Neural cell (in vitro differentiated cells): ENCODE results near the gene DMRT2. TPM values are rescaled to one million over a fixed set of nuclear protein-coding genes. Genes with fewer than 3 reads are reported as not detected.
A peak's percentile ranks its signal among the peaks of the same experiment; 100 is the strongest.

Source experiments
- H2AFZ ChIP-seq: fragments of 200-600, 300-800 bp; sonication (generic), shearing (Covaris generic); 2 replicates; pipeline ENCODE4 v1.6.0; 2014; ENCODE audit warnings: low read depth, mild to moderate bottlenecking, antibody characterized with exemption, low read length, moderate library complexity
- H3F3A ChIP-seq: fragments of 200-600 bp; shearing (Covaris generic); 2 replicates; pipeline ENCODE4 v1.6.1; 2016; ENCODE audit warnings: mild to moderate bottlenecking, moderate library complexity, mixed read lengths, antibody characterized with exemption, low read length; ENCODE audit not compliant: insufficient read depth, poor library complexity, severe bottlenecking
- H3K27ac ChIP-seq: fragments of 200-600, 300-800 bp; sonication (generic), shearing (Covaris generic); 2 replicates; pipeline ENCODE4 v1.5.1; 2014; ENCODE audit warnings: mild to moderate bottlenecking, low read length, moderate library complexity
- H3K27me3 ChIP-seq: fragments of 300-800, 200-600 bp; sonication (generic), shearing (Covaris generic); 2 replicates; pipeline ENCODE4 v1.6.0; 2014; ENCODE audit warnings: mild to moderate bottlenecking, low read depth, low read length, moderate library complexity; ENCODE audit not compliant: insufficient read depth
- H3K36me3 ChIP-seq: fragments of 300-800, 200-600 bp; sonication (generic), shearing (Covaris generic); 2 replicates; pipeline ENCODE4 v1.5.1; 2014; ENCODE audit warnings: mild to moderate bottlenecking, antibody characterized with exemption, low read length, moderate library complexity; ENCODE audit not compliant: insufficient read depth
- H3K4me2 ChIP-seq: fragments of 300-800, 200-600 bp; sonication (generic), shearing (Covaris generic); 2 replicates; pipeline ENCODE4 v1.6.0; 2014; ENCODE audit warnings: mild to moderate bottlenecking, low read length
- H3K4me3 ChIP-seq: fragments of 300-800, 200-600 bp; sonication (generic), shearing (Covaris generic); 2 replicates; pipeline ENCODE4 v1.5.1; 2014; ENCODE audit warnings: mild to moderate bottlenecking, low read length, moderate library complexity
- H3K79me2 ChIP-seq: fragments of 200-600 bp; shearing (Covaris generic); replicated peaks from 2 replicates; pipeline ENCODE4 v1.6.0; 2014; ENCODE audit warnings: mild to moderate bottlenecking, low read length, moderate library complexity; ENCODE audit not compliant: insufficient read depth
- H3K9ac ChIP-seq: fragments of 300-800, 200-600 bp; sonication (generic), shearing (Covaris generic); 2 replicates; pipeline ENCODE4 v1.6.1; 2016; ENCODE audit warnings: mild to moderate bottlenecking, low read length, mixed read lengths
- H3K9me2 ChIP-seq: fragments of 200-600 bp; shearing (Covaris generic); 2 replicates; pipeline ENCODE4 v1.6.1; 2016; ENCODE audit warnings: mild to moderate bottlenecking, low read length, mixed read lengths; ENCODE audit not compliant: insufficient read depth
- H3K9me3 ChIP-seq: fragments of 200-600, 300-800 bp; sonication (generic), shearing (Covaris generic); 2 replicates; pipeline ENCODE4 v1.6.1; 2016; ENCODE audit warnings: mild to moderate bottlenecking, mixed run types, low read length, moderate library complexity, mixed read lengths
- H4K20me1 ChIP-seq: fragments of 200-600 bp; shearing (Covaris generic); 2 replicates; pipeline ENCODE4 v1.6.1; 2016; ENCODE audit warnings: mild to moderate bottlenecking, mixed run types; ENCODE audit not compliant: insufficient read depth
- EZH2 ChIP-seq: fragments of 200-600, 300-800 bp; shearing (Covaris generic), sonication (generic); IDR thresholded peaks from 2 replicates; pipeline ENCODE4 v1.6.1; 2014; ENCODE audit warnings: antibody characterized with exemption, low read length, borderline replicate concordance, mild to moderate bottlenecking; ENCODE audit not compliant: insufficient read depth, poor library complexity, severe bottlenecking
- MXI1 ChIP-seq: fragments of 450-650 bp; conservative IDR thresholded peaks from 2 replicates; pipeline ENCODE4 v1.6.1; 2014; ENCODE audit warnings: antibody characterized with exemption, mild to moderate bottlenecking; ENCODE audit not compliant: poor library complexity, severe bottlenecking
- POLR2AphosphoS5 ChIP-seq: IDR thresholded peaks from 2 replicates; pipeline ENCODE4 v1.6.1; 2012
- RAD21 ChIP-seq: fragments of 450-650 bp; conservative IDR thresholded peaks from 2 replicates; pipeline ENCODE4 v1.6.1; 2014; ENCODE audit warnings: antibody characterized with exemption, mild to moderate bottlenecking, moderate library complexity
- REST ChIP-seq: IDR thresholded peaks from 2 replicates; pipeline ENCODE4 v1.6.1; 2012; ENCODE audit warnings: borderline replicate concordance
- SMC3 ChIP-seq: fragments of 450-650 bp; conservative IDR thresholded peaks from 2 replicates; pipeline ENCODE4 v1.6.1; 2014; ENCODE audit warnings: antibody characterized with exemption, mild to moderate bottlenecking, moderate library complexity; ENCODE audit not compliant: poor library complexity
- TAF1 ChIP-seq: IDR thresholded peaks from 2 replicates; pipeline ENCODE4 v1.6.1; 2012; ENCODE audit warnings: low read depth
- polyA plus RNA-seq: library from polyadenylated mRNA; depleted of rRNA; stranded (reverse); fragments of >200 nt; gene quantifications from 2 replicates; pipeline ENCODE4 v1.2.3, GENCODE V29; 2014
- TF ChIP-seq, protein P1 (sequence below): fragments of 450-650 bp; IDR thresholded peaks from 2 replicates; pipeline ENCODE4 v1.5.1; 2014; ENCODE audit warnings: antibody characterized with exemption, mild to moderate bottlenecking, moderate library complexity; ENCODE audit not compliant: poor library complexity, severe bottlenecking

The DMRT2 gene
- polyA plus RNA-seq, 1 donor from 2014 or later, result 0.20 TPM

DNA sequence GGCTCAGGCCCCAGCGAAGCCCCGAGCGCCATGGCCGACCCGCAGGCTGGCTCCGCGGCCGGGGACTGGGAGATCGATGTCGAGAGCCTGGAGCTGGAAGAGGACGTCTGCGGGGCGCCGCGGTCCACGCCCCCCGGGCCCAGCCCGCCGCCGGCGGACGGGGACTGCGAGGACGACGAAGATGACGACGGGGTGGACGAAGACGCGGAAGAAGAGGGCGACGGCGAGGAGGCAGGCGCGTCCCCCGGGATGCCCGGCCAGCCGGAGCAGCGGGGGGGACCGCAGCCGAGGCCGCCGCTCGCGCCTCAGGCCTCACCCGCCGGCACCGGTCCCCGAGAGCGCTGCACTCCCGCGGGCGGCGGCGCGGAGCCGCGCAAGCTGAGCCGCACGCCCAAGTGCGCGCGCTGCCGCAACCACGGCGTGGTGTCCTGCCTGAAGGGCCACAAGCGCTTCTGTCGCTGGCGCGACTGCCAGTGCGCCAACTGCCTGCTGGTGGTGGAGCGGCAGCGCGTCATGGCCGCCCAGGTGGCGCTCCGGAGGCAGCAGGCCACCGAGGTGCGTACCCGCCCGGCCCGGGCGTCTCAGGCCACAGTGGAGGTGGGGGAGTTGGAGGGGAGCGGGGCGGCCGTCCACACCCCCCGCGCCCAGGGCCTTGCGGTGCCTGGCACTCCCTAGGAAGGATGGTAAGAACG lies 1.6 kb downstream of the DMRT2 start:
- no peaks in the 10 kb centered on the region for H3K9me2 ChIP-seq
- H3K79me2 ChIP-seq, result no peaks in the 10 kb centered on the region
- peaks cover 53% of the 10 kb centered on the region for H3K27me3 ChIP-seq
- H3K9ac ChIP-seq, result peak overlapping the region; percentile 37
- H3K4me2 ChIP-seq, result no peak overlapping the region
- no peaks in the 10 kb centered on the region for H3K36me3 ChIP-seq
- no peak overlapping the region for H3K27ac ChIP-seq
- no peaks in the 10 kb centered on the region for H3F3A ChIP-seq
- H3K9me3 ChIP-seq, result peaks cover 5% of the 10 kb centered on the region
- no peaks in the 10 kb centered on the region for H4K20me1 ChIP-seq
- H2AFZ ChIP-seq, result peak overlapping the region; percentile 12
- peak overlapping the region; percentile 70 for H3K4me3 ChIP-seq
- no peak for TF ChIP-seq POLR2AphosphoS5
- no peak for TF ChIP-seq MXI1
- peak; percentile 27 for TF ChIP-seq RAD21
- TF ChIP-seq EZH2, result no peak
- TF ChIP-seq SMC3, result peak; percentile 42
- TF ChIP-seq, protein P1, sequence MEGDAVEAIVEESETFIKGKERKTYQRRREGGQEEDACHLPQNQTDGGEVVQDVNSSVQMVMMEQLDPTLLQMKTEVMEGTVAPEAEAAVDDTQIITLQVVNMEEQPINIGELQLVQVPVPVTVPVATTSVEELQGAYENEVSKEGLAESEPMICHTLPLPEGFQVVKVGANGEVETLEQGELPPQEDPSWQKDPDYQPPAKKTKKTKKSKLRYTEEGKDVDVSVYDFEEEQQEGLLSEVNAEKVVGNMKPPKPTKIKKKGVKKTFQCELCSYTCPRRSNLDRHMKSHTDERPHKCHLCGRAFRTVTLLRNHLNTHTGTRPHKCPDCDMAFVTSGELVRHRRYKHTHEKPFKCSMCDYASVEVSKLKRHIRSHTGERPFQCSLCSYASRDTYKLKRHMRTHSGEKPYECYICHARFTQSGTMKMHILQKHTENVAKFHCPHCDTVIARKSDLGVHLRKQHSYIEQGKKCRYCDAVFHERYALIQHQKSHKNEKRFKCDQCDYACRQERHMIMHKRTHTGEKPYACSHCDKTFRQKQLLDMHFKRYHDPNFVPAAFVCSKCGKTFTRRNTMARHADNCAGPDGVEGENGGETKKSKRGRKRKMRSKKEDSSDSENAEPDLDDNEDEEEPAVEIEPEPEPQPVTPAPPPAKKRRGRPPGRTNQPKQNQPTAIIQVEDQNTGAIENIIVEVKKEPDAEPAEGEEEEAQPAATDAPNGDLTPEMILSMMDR, result peak; percentile 64
- TF ChIP-seq REST, result no peak

GRCh38 chr9:1052365-1053281 lies 2.5 kb downstream of the DMRT2 start:
- Histone ChIP-seq H3K4me3 (peak overlapping the region; percentile 70), H3K79me2 (no peaks in the 10 kb centered on the region), H3K27ac (no peak overlapping the region), H3K4me2 (peak overlapping the region; percentile 30), H3K9ac (peak overlapping the region; percentile 37), H3K27me3 (peaks cover 53% of the 10 kb centered on the region), H3K9me2 (no peaks in the 10 kb centered on the region), H3K9me3 (peaks cover 5% of the 10 kb centered on the region), H2AFZ (peak overlapping the region; percentile 12), H3K36me3 (no peaks in the 10 kb centered on the region), H3F3A (no peaks in the 10 kb centered on the region), H4K20me1 (no peaks in the 10 kb centered on the region)
- TF ChIP-seq, protein P1, result no peak
- TF ChIP-seq MXI1, result no peak
- no peak for TF ChIP-seq EZH2
- no peak for TF ChIP-seq RAD21
- TF ChIP-seq POLR2AphosphoS5, result no peak
- no peak for TF ChIP-seq REST
- no peak for TF ChIP-seq TAF1
